DND-41 (cell line): ENCODE results near the gene LHX6.

Experiments used
- ATAC-seq: fragments of 200-7000 bp; cut with Tn5 transposase; 3 replicates; pipeline ENCODE4 v1.9.1; 2021; ENCODE audit warnings: low read depth; ENCODE audit not compliant: insufficient read depth
- DNase-seq: peaks from one replicate; pipeline ENCODE4 v3.0.0-alpha.2; 2020
- H2AFZ ChIP-seq: 2 replicates; pipeline ENCODE4 v1.6.0; 2012; ENCODE audit warnings: low read depth, low read length
- H3K27ac ChIP-seq: 2 replicates; pipeline ENCODE4 v1.5.1; 2012; ENCODE audit warnings: low read length, inconsistent platforms
- H3K27me3 ChIP-seq: fragments of 200-600 bp; sonication (generic); 2 replicates; pipeline ENCODE4 v1.6.0; 2012; ENCODE audit warnings: low read length, mild to moderate bottlenecking, inconsistent platforms; ENCODE audit not compliant: insufficient read depth, poor library complexity
- H3K36me3 ChIP-seq: 2 replicates; pipeline ENCODE4 v1.5.1; 2012; ENCODE audit warnings: low read length, inconsistent platforms; ENCODE audit not compliant: insufficient read depth
- H3K4me1 ChIP-seq: 2 replicates; pipeline ENCODE4 v1.5.1; 2012; ENCODE audit warnings: mild to moderate bottlenecking, low read length; ENCODE audit not compliant: insufficient read depth
- H3K4me2 ChIP-seq: 2 replicates; pipeline ENCODE4 v1.6.0; 2012; ENCODE audit warnings: mild to moderate bottlenecking, moderate library complexity, low read length, inconsistent platforms; ENCODE audit not compliant: insufficient read depth
- H3K4me3 ChIP-seq, 2 experiments: fragments of 200-600 bp in 1 of 2; shearing (Covaris generic) in 1 of 2; 2 replicates each; pipeline ENCODE4 v1.5.1; 2012 to 2016; ENCODE audit warnings: inconsistent platforms in 2 of 2, low read length in 2 of 2, mild to moderate bottlenecking in 2 of 2, low read depth in 1 of 2, moderate library complexity in 1 of 2
- H3K79me2 ChIP-seq: 2 replicates; pipeline ENCODE4 v1.6.0; 2012; ENCODE audit warnings: low read length, inconsistent platforms; ENCODE audit not compliant: insufficient read depth
- H3K9ac ChIP-seq: 2 replicates; pipeline ENCODE4 v1.6.0; 2012; ENCODE audit warnings: low read depth, mild to moderate bottlenecking, inconsistent platforms, low read length, moderate library complexity
- H3K9me3 ChIP-seq: 2 replicates; pipeline ENCODE4 v1.5.1; 2012; ENCODE audit warnings: low read length, moderate library complexity, mild to moderate bottlenecking, inconsistent platforms; ENCODE audit not compliant: insufficient read depth, severe bottlenecking
- H4K20me1 ChIP-seq: 2 replicates; pipeline ENCODE4 v1.6.0; 2012; ENCODE audit warnings: low read length; ENCODE audit not compliant: insufficient read depth
- CTCF ChIP-seq: IDR thresholded peaks from 2 replicates; pipeline ENCODE4 v1.5.1; 2012; ENCODE audit warnings: borderline replicate concordance, low read length, moderate library complexity, mild to moderate bottlenecking; ENCODE audit not compliant: poor library complexity, severe bottlenecking; ENCODE audit errors: extremely low read depth
- EZH2 ChIP-seq: IDR thresholded peaks from 3 replicates; pipeline ENCODE4 v1.6.1; 2012; ENCODE audit warnings: borderline replicate concordance, low read depth, mild to moderate bottlenecking, moderate library complexity, low read length, inconsistent platforms; ENCODE audit not compliant: severe bottlenecking

Gene LHX6

GRCh38 chr9:122261469-122261881, 32.7 kb upstream of the LHX6 start:
- no peak overlapping the region for H2AFZ ChIP-seq
- H3K4me3 ChIP-seq: no peak overlapping the region
- H3K9me3 ChIP-seq: no peaks in the 10 kb centered on the region
- H3K27me3 ChIP-seq: no peaks in the 10 kb centered on the region
- no peak overlapping the region for H3K9ac ChIP-seq
- DNase-seq (no peak), ATAC-seq (no peak)
- peaks cover 38% of the 10 kb centered on the region for H3K4me1 ChIP-seq
- H3K27ac ChIP-seq: no peak overlapping the region
- peaks cover 5% of the 10 kb centered on the region; the same call in 1 of the 2 replicates for H4K20me1 ChIP-seq
- peak overlapping the region; percentile 39; the same call in 1 of the 2 replicates for H3K4me2 ChIP-seq
- peaks cover 54% of the 10 kb centered on the region for H3K79me2 ChIP-seq
- H3K36me3 ChIP-seq: peaks cover 24% of the 10 kb centered on the region
- TF ChIP-seq CTCF (no peak), EZH2 (no peak)

DNA sequence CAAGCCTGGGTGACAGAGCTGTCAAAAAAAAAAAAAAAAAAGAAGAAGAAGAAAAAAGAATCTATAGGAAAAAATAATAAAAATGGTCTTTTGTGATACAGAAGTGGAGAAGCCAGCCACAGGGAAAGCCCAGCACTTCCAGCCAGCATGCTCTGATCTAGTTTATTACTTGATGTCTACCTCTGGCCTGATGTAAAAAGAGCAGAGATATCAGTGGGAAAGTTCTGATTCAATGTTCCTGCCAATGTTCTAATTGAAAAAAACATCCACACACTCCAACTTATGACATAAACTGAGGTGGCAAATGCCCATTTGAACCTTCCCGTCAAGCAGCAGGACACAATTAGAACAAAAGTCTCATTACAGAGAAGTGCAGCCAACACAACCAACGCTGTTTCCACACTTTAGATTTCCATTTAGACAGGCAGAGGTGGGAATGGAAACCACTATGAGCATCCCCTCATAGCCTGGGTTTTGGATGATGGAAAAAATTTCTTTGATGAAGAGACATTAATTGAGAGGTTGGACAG, 30.2 kb upstream of the LHX6 start:
- H3K79me2 ChIP-seq: peaks cover 31% of the 10 kb centered on the region
- peaks cover 25% of the 10 kb centered on the region for H3K4me1 ChIP-seq
- no peak overlapping the region for H3K27ac ChIP-seq
- ATAC-seq: no peak
- no peaks in the 10 kb centered on the region for H3K27me3 ChIP-seq
- H3K36me3 ChIP-seq: peaks cover 29% of the 10 kb centered on the region
- no peak overlapping the region for H3K4me2 ChIP-seq
- no peaks in the 10 kb centered on the region for H3K9me3 ChIP-seq
- H3K4me3 ChIP-seq: no peak overlapping the region
- H4K20me1 ChIP-seq: peaks cover 10% of the 10 kb centered on the region
- TF ChIP-seq CTCF (no peak), EZH2 (no peak)
- H3K9ac ChIP-seq: no peak overlapping the region
- no peak for DNase-seq
- H2AFZ ChIP-seq: no peak overlapping the region

GRCh38 chr9:122256206-122256605, 27.4 kb upstream of the LHX6 start:
- DNase-seq: no peak
- H3K9ac ChIP-seq: no peak overlapping the region
- no peak overlapping the region for H3K4me2 ChIP-seq
- no peaks in the 10 kb centered on the region for H3K9me3 ChIP-seq
- H4K20me1 ChIP-seq: peaks cover 5% of the 10 kb centered on the region
- no peak overlapping the region for H3K27ac ChIP-seq
- no peak for ATAC-seq
- H2AFZ ChIP-seq: no peak overlapping the region
- H3K4me3 ChIP-seq: no peak overlapping the region
- no peaks in the 10 kb centered on the region for H3K4me1 ChIP-seq
- H3K27me3 ChIP-seq: no peaks in the 10 kb centered on the region
- no peak for TF ChIP-seq CTCF
- TF ChIP-seq EZH2: no peak
- H3K79me2 ChIP-seq: peaks cover 9% of the 10 kb centered on the region; the same call in 1 of the 2 replicates
- peaks cover 38% of the 10 kb centered on the region for H3K36me3 ChIP-seq

DNA sequence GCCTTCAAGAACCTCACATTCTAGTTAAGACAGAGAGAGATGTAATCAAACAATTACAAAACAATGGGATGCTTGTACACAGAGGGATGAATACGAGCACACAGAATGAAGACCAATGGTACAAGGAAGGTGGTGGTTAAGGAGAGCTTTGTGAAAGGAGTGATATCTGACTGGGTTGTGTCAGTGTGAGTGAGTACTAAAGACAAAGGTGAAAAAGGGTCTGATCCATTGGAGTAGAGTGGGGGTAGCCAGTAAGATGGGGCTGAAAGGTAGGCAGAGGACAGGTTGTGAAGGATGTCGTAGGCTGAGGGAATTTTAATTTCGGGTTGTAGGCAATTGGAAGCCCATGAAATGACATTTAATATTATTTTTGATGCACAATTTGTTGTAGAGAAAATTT, 26.0 kb upstream of the LHX6 start:
- no peak for DNase-seq

More for the DNA sequence above, 26.0 kb upstream of the LHX6 start:
- no peaks in the 10 kb centered on the region for H3K4me1 ChIP-seq
- ATAC-seq: no peak
- no peaks in the 10 kb centered on the region for H3K27me3 ChIP-seq
- no peak overlapping the region for H3K4me3 ChIP-seq
- no peak for TF ChIP-seq CTCF
- TF ChIP-seq EZH2: no peak
- peaks cover 5% of the 10 kb centered on the region for H4K20me1 ChIP-seq
- peaks cover 41% of the 10 kb centered on the region; the same call in 1 of the 2 replicates for H3K36me3 ChIP-seq
- no peak overlapping the region for H3K4me2 ChIP-seq
- H3K9me3 ChIP-seq: no peaks in the 10 kb centered on the region
- H2AFZ ChIP-seq: no peak overlapping the region
- H3K27ac ChIP-seq: no peak overlapping the region
- no peak overlapping the region for H3K9ac ChIP-seq
- H3K79me2 ChIP-seq: peaks cover 9% of the 10 kb centered on the region; the same call in 1 of the 2 replicates
